CD4-positive, CD25-positive, alpha-beta regulatory T cell (primary cell): ENCODE measurements around the gene PCNP. TPM values are rescaled to one million over a fixed set of nuclear protein-coding genes. Genes with fewer than 3 reads are reported as not detected.
"Not testable (repeated sequence)": the region's sequence is repeated elsewhere in the genome, so short reads cannot be mapped to it uniquely, and the experiment has no call there.

Experiments
- ATAC-seq, 2 donors: fragments of 150-1000 bp; cut with Tn5 transposase; one replicate each; pipeline ENCODE4 v1.10.0; 2021; ENCODE audit warnings: low read depth in 2 of 2, moderate number of reproducible peaks in 2 of 2, moderate library complexity in 1 of 2
- DNase-seq, 3 donors: peaks; one replicate each; pipeline versions ENCODE4 v3.0.0 to v3.0.0-alpha.2; 2012 to 2022; ENCODE audit warnings: mixed read lengths in 1 of 3
- H3K27ac ChIP-seq: one replicate; pipeline ENCODE4 v1.7.0; 2013; ENCODE audit warnings: mild to moderate bottlenecking, low read length; ENCODE audit not compliant: insufficient read depth, poor library complexity, severe bottlenecking
- H3K27me3 ChIP-seq: one replicate; pipeline ENCODE4 v1.7.0; 2013; ENCODE audit warnings: low read length; ENCODE audit not compliant: control insufficient read depth, insufficient read depth
- H3K36me3 ChIP-seq: one replicate; pipeline ENCODE4 v1.7.0; 2013; ENCODE audit warnings: mild to moderate bottlenecking, low read length, moderate library complexity; ENCODE audit not compliant: control insufficient read depth, insufficient read depth
- H3K4me1 ChIP-seq: 2 replicates; pipeline ENCODE4 v1.7.0; 2013; ENCODE audit warnings: mild to moderate bottlenecking, low read length; ENCODE audit not compliant: insufficient read depth, control insufficient read depth, poor library complexity, severe bottlenecking
- H3K4me3 ChIP-seq: one replicate; pipeline ENCODE4 v1.7.0; 2013; ENCODE audit warnings: low read depth, mild to moderate bottlenecking, low read length, moderate library complexity
- H3K9me3 ChIP-seq, 2 experiments: 1 replicate in 1 of 2; 2 replicates in 1 of 2; pipeline ENCODE4 v1.7.0; 2013; ENCODE audit warnings: low read length in 2 of 2, mild to moderate bottlenecking in 1 of 2, moderate library complexity in 1 of 2; ENCODE audit not compliant: control insufficient read depth in 2 of 2
- H3K27ac Mint-ChIP-seq, 3 donors: one replicate each; pipeline ENCODE4 v1.8.0; 2020 to 2022; ENCODE audit warnings: mild to moderate bottlenecking in 3 of 3, mixed read lengths in 3 of 3, moderate library complexity in 2 of 3
- H3K27me3 Mint-ChIP-seq: one replicate; pipeline ENCODE4 v1.8.0; 2022; ENCODE audit warnings: mild to moderate bottlenecking, mixed read lengths
- H3K36me3 Mint-ChIP-seq: one replicate; pipeline ENCODE4 v1.8.0; 2020; ENCODE audit warnings: mixed read lengths
- H3K4me1 Mint-ChIP-seq, 4 donors: one replicate each; pipeline ENCODE4 v1.8.0; 2020 to 2022; ENCODE audit warnings: mixed read lengths in 4 of 4, mild to moderate bottlenecking in 1 of 4
- H3K4me3 Mint-ChIP-seq, 4 donors: one replicate each; pipeline ENCODE4 v1.8.0; 2020 to 2022; ENCODE audit warnings: mild to moderate bottlenecking in 4 of 4, mixed read lengths in 4 of 4, moderate library complexity in 3 of 4
- H3K9me3 Mint-ChIP-seq, 7 donors: one replicate each; pipeline ENCODE4 v1.8.0; 2020 to 2022; ENCODE audit warnings: mixed read lengths in 7 of 7, mild to moderate bottlenecking in 3 of 7, moderate library complexity in 2 of 7
- polyA plus RNA-seq, 4 donors: library from polyadenylated mRNA; unstranded; fragments of 300-500 nt; fragmentation: Illumina TruSeq; gene quantifications; one replicate each; pipeline ENCODE4 v1.2.3, GENCODE V29; 2021
- total RNA-seq: library from RNA; stranded (reverse); gene quantifications from one replicate; pipeline ENCODE4 v1.2.3, GENCODE V29; 2022

The PCNP gene
- total and polyA plus RNA-seq, 5 donors from 2014 or later = 99.8 to 144 (median 110) TPM

GRCh38 chr3:101624857-101625256 is 50.9 kb downstream of the PCNP start:
- DNase-seq (no peak), ATAC-seq (no peak)
- no peak overlapping the region for H3K27ac Mint-ChIP-seq
- no peak overlapping the region for H3K4me3 ChIP-seq
- H3K27ac ChIP-seq = no peak overlapping the region
- H3K9me3 Mint-ChIP-seq = peaks cover 0 to 1% (median 0%) of the 10 kb centered on the region in 7 donors
- H3K9me3 ChIP-seq = peaks cover 0 to 2% of the 10 kb centered on the region in 2 experiments
- no peaks in the 10 kb centered on the region for H3K4me1 ChIP-seq
- H3K27me3 Mint-ChIP-seq = no peaks in the 10 kb centered on the region
- peaks cover 9% of the 10 kb centered on the region for H3K36me3 Mint-ChIP-seq
- no peaks in the 10 kb centered on the region for H3K36me3 ChIP-seq
- no peaks in the 10 kb centered on the region for H3K27me3 ChIP-seq
- no peak overlapping the region for H3K4me3 Mint-ChIP-seq
- H3K4me1 Mint-ChIP-seq = no peaks in the 10 kb centered on the region

- H3K9me3 ChIP-seq = no peaks in the 10 kb centered on the region
- Mint-ChIP-seq H3K4me3 (no peak overlapping the region), H3K36me3 (peaks cover 9% of the 10 kb centered on the region), H3K4me1 (no peaks in the 10 kb centered on the region), H3K27ac (no peak overlapping the region), H3K27me3 (peaks cover 4% of the 10 kb centered on the region), H3K9me3 (peaks cover 0 to 1% (median 0%) of the 10 kb centered on the region in 7 donors)
- no peak for ATAC-seq
- H3K4me3 ChIP-seq = no peak overlapping the region
- DNase-seq = no peak
- H3K27ac ChIP-seq = no peak overlapping the region
- no peaks in the 10 kb centered on the region for H3K4me1 ChIP-seq
- no peaks in the 10 kb centered on the region for H3K36me3 ChIP-seq
- H3K27me3 ChIP-seq = no peaks in the 10 kb centered on the region
These were observed 51.9 kb downstream of the PCNP start for GRCh38 chr3:101625879-101626278.

GRCh38 chr3:101629219-101629618 is 55.2 kb downstream of the PCNP start:
- Histone ChIP-seq H3K27me3 (no peaks in the 10 kb centered on the region), H3K9me3 (no peaks in the 10 kb centered on the region), H3K4me3 (no peak overlapping the region), H3K36me3 (no peaks in the 10 kb centered on the region), H3K4me1 (no peaks in the 10 kb centered on the region), H3K27ac (no peak overlapping the region)
- DNase-seq = no peak
- H3K36me3 Mint-ChIP-seq = peaks cover 6% of the 10 kb centered on the region
- no peak overlapping the region for H3K4me3 Mint-ChIP-seq
- no peak for ATAC-seq
- H3K4me1 Mint-ChIP-seq = no peaks in the 10 kb centered on the region
- no peak overlapping the region for H3K27ac Mint-ChIP-seq
- H3K9me3 Mint-ChIP-seq = no peaks in the 10 kb centered on the region
- H3K27me3 Mint-ChIP-seq = peaks cover 4% of the 10 kb centered on the region

GRCh38 chr3:101631098-101631796 is 57.3 kb downstream of the PCNP start:
- Histone ChIP-seq H3K9me3 (no peaks in the 10 kb centered on the region), H3K4me1 (no peaks in the 10 kb centered on the region), H3K36me3 (no peaks in the 10 kb centered on the region), H3K4me3 (no peak overlapping the region), H3K27me3 (no peaks in the 10 kb centered on the region), H3K27ac (no peak overlapping the region)
- Mint-ChIP-seq H3K27ac (peak overlapping the region in 1 of 3 donors; percentile 35), H3K27me3 (peaks cover 4% of the 10 kb centered on the region), H3K9me3 (peaks cover 0 to 2% (median 0%) of the 10 kb centered on the region in 7 donors), H3K4me3 (no peak overlapping the region), H3K4me1 (peaks cover 0 to 2% (median under 1%) of the 10 kb centered on the region in 4 donors), H3K36me3 (no peaks in the 10 kb centered on the region)
- no peak for DNase-seq
- no peak for ATAC-seq

- not testable (repeated sequence) for H3K4me1 ChIP-seq, H3K27ac ChIP-seq, H3K36me3 Mint-ChIP-seq, H3K36me3 ChIP-seq, H3K27me3 Mint-ChIP-seq, H3K9me3 ChIP-seq, DNase-seq, H3K4me3 ChIP-seq, H3K9me3 Mint-ChIP-seq, ATAC-seq, H3K4me3 Mint-ChIP-seq, H3K4me1 Mint-ChIP-seq, H3K27ac Mint-ChIP-seq, H3K27me3 ChIP-seq
These were observed 58.0 kb downstream of the PCNP start for GRCh38 chr3:101631959-101632358.

GRCh38 chr3:101632586-101632985 is 58.6 kb downstream of the PCNP start:
- ATAC-seq (no peak), DNase-seq (no peak)
- Mint-ChIP-seq H3K4me3 (no peak overlapping the region), H3K27ac (no peak overlapping the region), H3K9me3 (peaks cover 0 to 2% (median 0%) of the 10 kb centered on the region in 7 donors), H3K4me1 (peaks cover 0 to 5% (median 3%) of the 10 kb centered on the region in 4 donors), H3K27me3 (peaks cover 4% of the 10 kb centered on the region), H3K36me3 (no peaks in the 10 kb centered on the region)
- no peaks in the 10 kb centered on the region for H3K9me3 ChIP-seq
- H3K27me3 ChIP-seq = no peaks in the 10 kb centered on the region
- H3K4me1 ChIP-seq = no peaks in the 10 kb centered on the region
- H3K4me3 ChIP-seq = no peak overlapping the region
- no peak overlapping the region for H3K27ac ChIP-seq
- H3K36me3 ChIP-seq = no peaks in the 10 kb centered on the region

GRCh38 chr3:101633186-101633585 is 59.2 kb downstream of the PCNP start:
- ATAC-seq = no peak
- Histone ChIP-seq H3K27ac (no peak overlapping the region), H3K9me3 (no peaks in the 10 kb centered on the region), H3K4me1 (no peaks in the 10 kb centered on the region), H3K36me3 (no peaks in the 10 kb centered on the region), H3K4me3 (no peak overlapping the region), H3K27me3 (no peaks in the 10 kb centered on the region)
- DNase-seq = no peak
- Mint-ChIP-seq H3K4me1 (peaks cover 0 to 5% (median 3%) of the 10 kb centered on the region in 4 donors), H3K27ac (no peak overlapping the region), H3K9me3 (peaks cover 0 to 2% (median 0%) of the 10 kb centered on the region in 7 donors), H3K36me3 (no peaks in the 10 kb centered on the region), H3K4me3 (no peak overlapping the region), H3K27me3 (peaks cover 4% of the 10 kb centered on the region)

- ATAC-seq (no peak), DNase-seq (no peak)
- no peaks in the 10 kb centered on the region for H3K27me3 ChIP-seq
- H3K4me1 ChIP-seq = no peaks in the 10 kb centered on the region
- H3K27me3 Mint-ChIP-seq = peaks cover 4% of the 10 kb centered on the region
- no peaks in the 10 kb centered on the region for H3K36me3 Mint-ChIP-seq
- peaks cover 0 to 2% (median 0%) of the 10 kb centered on the region in 7 donors for H3K9me3 Mint-ChIP-seq
- no peaks in the 10 kb centered on the region for H3K36me3 ChIP-seq
- H3K4me3 Mint-ChIP-seq = no peak overlapping the region
- H3K27ac ChIP-seq = no peak overlapping the region
- peak overlapping the region in 1 of 3 donors; percentile 63 for H3K27ac Mint-ChIP-seq
- peaks cover 0 to 5% (median 3%) of the 10 kb centered on the region in 4 donors for H3K4me1 Mint-ChIP-seq
- H3K9me3 ChIP-seq = no peaks in the 10 kb centered on the region
- no peak overlapping the region for H3K4me3 ChIP-seq
These were observed 60.7 kb downstream of the PCNP start for GRCh38 chr3:101634591-101635196.
